HEK293 (cell line): ENCODE results near the gene CMTM8.

Source experiments
- CTCF ChIA-PET: fragments of 350-600 bp; formaldehyde crosslinking; extraction: SDS; loops from one replicate; lab custom pipeline; 2021; ENCODE audit warnings: antibody characterized with exemption; lab: Yijun Ruan, JAX
- POLR2A ChIA-PET: fragments of 300-600 bp; formaldehyde crosslinking; extraction: SDS; loops from one replicate; lab custom pipeline; 2020; ENCODE audit warnings: antibody characterized with exemption, inconsistent platforms; lab: Yijun Ruan, JAX
- H3K27ac ChIP-seq: fragments of 200-500 bp; sonication (Bioruptor generic); 2 replicates; pipeline ENCODE4 v1.5.1; 2014; ENCODE audit warnings: low read depth, low read length, control low read depth, inconsistent platforms; ENCODE audit errors: extremely low read depth
- H3K36me3 ChIP-seq, 2 experiments: fragments of 200-500 bp in 1 of 2; sonication (Bioruptor generic) in 1 of 2; 1 replicate in 1 of 2; 2 replicates in 1 of 2; pipeline ENCODE4 v1.5.1; 2014 to 2017; ENCODE audit warnings: inconsistent platforms in 2 of 2, low read length in 2 of 2; ENCODE audit not compliant: control insufficient read depth in 2 of 2, insufficient read depth in 1 of 2
- H3K4me1 ChIP-seq: fragments of 200-500 bp; sonication (Bioruptor generic); 2 replicates; pipeline ENCODE4 v1.5.1; 2014; ENCODE audit warnings: mild to moderate bottlenecking, low read length, inconsistent platforms; ENCODE audit not compliant: control insufficient read depth, insufficient read depth
- H3K4me3 ChIP-seq: 2 replicates; pipeline ENCODE4 v1.5.1; 2011; ENCODE audit warnings: low read depth, mild to moderate bottlenecking, control low read depth, low read length, moderate library complexity
- H3K9me3 ChIP-seq: fragments of 200-500 bp; sonication (Bioruptor generic); 2 replicates; pipeline ENCODE4 v1.5.1; 2014; ENCODE audit warnings: low read depth, low read length, inconsistent platforms; ENCODE audit not compliant: control insufficient read depth, insufficient read depth
- GLIS1 ChIP-seq: fragments of 450-650 bp; formaldehyde crosslinking; IDR thresholded peaks from 2 replicates; pipeline ENCODE4 v1.5.1; 2016; ENCODE audit warnings: missing biosample characterization, missing genetic modification characterization
- KLF16 ChIP-seq: fragments of 450-650 bp; formaldehyde crosslinking; IDR thresholded peaks from 2 replicates; pipeline ENCODE4 v1.5.1; 2017; ENCODE audit warnings: missing biosample characterization, missing genetic modification characterization
- MYNN ChIP-seq: fragments of 450-650 bp; formaldehyde crosslinking; IDR thresholded peaks from 2 replicates; pipeline ENCODE4 v1.5.1; 2016; ENCODE audit warnings: missing biosample characterization, missing genetic modification characterization, borderline replicate concordance
- OVOL3 ChIP-seq: fragments of 450-650 bp; formaldehyde crosslinking; IDR thresholded peaks from 2 replicates; pipeline ENCODE4 v1.5.1; 2016; ENCODE audit warnings: missing biosample characterization, missing genetic modification characterization
- PRDM6 ChIP-seq: fragments of 450-650 bp; formaldehyde crosslinking; IDR thresholded peaks from 2 replicates; pipeline ENCODE4 v1.5.1; 2017; ENCODE audit warnings: missing biosample characterization, missing genetic modification characterization
- ZEB2 ChIP-seq: fragments of 450-650 bp; formaldehyde crosslinking; IDR thresholded peaks from 2 replicates; pipeline ENCODE4 v1.5.1; 2016; ENCODE audit warnings: missing biosample characterization, missing genetic modification characterization
- ZNF114 ChIP-seq: fragments of 450-650 bp; formaldehyde crosslinking; IDR thresholded peaks from 2 replicates; pipeline ENCODE4 v1.5.0; 2017; ENCODE audit warnings: missing biosample characterization, missing genetic modification characterization
- ZNF211 ChIP-seq: fragments of 450-650 bp; formaldehyde crosslinking; IDR thresholded peaks from 2 replicates; pipeline ENCODE4 v1.5.1; 2016; ENCODE audit warnings: low read depth, missing biosample characterization, missing genetic modification characterization
- ZNF302 ChIP-seq: fragments of 450-650 bp; formaldehyde crosslinking; IDR thresholded peaks from 2 replicates; pipeline ENCODE4 v1.5.1; 2016; ENCODE audit warnings: missing biosample characterization, missing genetic modification characterization, low read depth
- ZNF513 ChIP-seq: fragments of 450-650 bp; IDR thresholded peaks from 2 replicates; pipeline ENCODE4 v1.5.1; 2018; ENCODE audit warnings: missing biosample characterization, missing genetic modification characterization
- ZNF521 ChIP-seq: fragments of 450-650 bp; formaldehyde crosslinking; IDR thresholded peaks from 2 replicates; pipeline ENCODE4 v1.5.1; 2017; ENCODE audit warnings: missing biosample characterization, mild to moderate bottlenecking, missing genetic modification characterization
- ZNF529 ChIP-seq: fragments of 450-650 bp; formaldehyde crosslinking; IDR thresholded peaks from 2 replicates; pipeline ENCODE4 v1.5.1; 2017; ENCODE audit warnings: missing genetic modification characterization, missing biosample characterization; ENCODE audit not compliant: insufficient replicate concordance
- ZNF555 ChIP-seq: fragments of 450-650 bp; formaldehyde crosslinking; conservative IDR thresholded peaks from 2 replicates; pipeline ENCODE4 v1.5.1; 2017; ENCODE audit warnings: missing biosample characterization, mild to moderate bottlenecking, missing genetic modification characterization, inconsistent platforms
- ZNF558 ChIP-seq: fragments of 450-650 bp; formaldehyde crosslinking; IDR thresholded peaks from 2 replicates; pipeline ENCODE4 v1.5.1; 2016; ENCODE audit warnings: missing biosample characterization, missing genetic modification characterization
- ZNF677 ChIP-seq: fragments of 450-650 bp; IDR thresholded peaks from 2 replicates; pipeline ENCODE4 v1.5.0; 2018; ENCODE audit warnings: missing biosample characterization, mild to moderate bottlenecking, missing genetic modification characterization, moderate library complexity
- ZNF776 ChIP-seq: fragments of 450-650 bp; formaldehyde crosslinking; IDR thresholded peaks from 2 replicates; pipeline ENCODE4 v1.5.0; 2017; ENCODE audit warnings: missing biosample characterization, missing genetic modification characterization, borderline replicate concordance
- ZXDB ChIP-seq: fragments of 450-650 bp; formaldehyde crosslinking; IDR thresholded peaks from 2 replicates; pipeline ENCODE4 v1.5.1; 2016; ENCODE audit warnings: missing biosample characterization, missing genetic modification characterization
- TF ChIP-seq, protein P1 (sequence below): fragments of 450-650 bp; formaldehyde crosslinking; IDR thresholded peaks from 2 replicates; pipeline ENCODE4 v1.5.1; 2017; ENCODE audit warnings: missing biosample characterization, missing genetic modification characterization
- TF ChIP-seq, protein P2 (sequence below): fragments of 450-650 bp; formaldehyde crosslinking; IDR thresholded peaks from 2 replicates; pipeline ENCODE4 v1.5.1; 2016; ENCODE audit warnings: missing biosample characterization, missing genetic modification characterization
- TF ChIP-seq, protein P3 (sequence below): fragments of 450-650 bp; formaldehyde crosslinking; IDR thresholded peaks from 2 replicates; pipeline ENCODE4 v1.5.1; 2016; ENCODE audit warnings: missing biosample characterization, missing genetic modification characterization, borderline replicate concordance

The CMTM8 gene

DNA sequence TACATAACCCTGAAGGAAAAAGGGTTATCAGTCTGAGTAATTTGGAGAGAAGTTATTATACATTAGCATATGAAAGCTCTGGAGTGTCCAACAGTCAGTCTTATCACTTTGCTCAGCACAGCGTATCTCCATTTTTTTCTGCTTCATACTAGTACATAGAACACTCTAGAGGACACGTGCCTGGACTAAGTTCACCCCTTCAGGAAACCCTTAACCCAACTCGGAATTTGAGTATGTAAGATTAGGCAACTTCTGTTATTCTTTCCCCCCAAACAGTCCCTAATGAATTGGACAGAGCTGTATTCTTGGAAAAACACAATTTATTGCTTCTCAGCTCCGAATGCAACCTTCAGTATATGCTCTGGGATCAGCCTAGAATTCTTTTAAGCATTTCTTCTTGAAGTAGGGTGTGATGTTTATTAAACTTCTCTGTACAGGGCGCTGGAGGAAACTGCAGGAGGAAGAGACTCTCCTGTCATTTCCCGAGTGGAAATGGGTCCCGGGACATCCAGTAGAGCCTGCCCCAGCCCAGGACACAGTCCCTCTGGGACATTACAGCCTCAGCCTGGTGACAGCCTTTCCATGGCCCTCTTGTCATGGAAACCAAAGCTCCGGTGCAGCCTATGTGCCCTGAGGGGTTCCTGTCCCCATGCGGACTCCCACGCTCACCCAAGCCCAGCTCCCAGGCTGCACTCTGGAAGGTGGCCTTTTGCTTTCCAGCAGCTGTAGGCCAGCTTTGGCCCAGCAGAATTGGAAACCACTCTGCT, 37.3 kb upstream of the CMTM8 start:
- POLR2A ChIA-PET, result no interaction called here
- no peak overlapping the region for H3K4me3 ChIP-seq
- H3K4me1 ChIP-seq, result no peaks in the 10 kb centered on the region
- CTCF ChIA-PET, result interaction anchor here (2.1 kb wide), 1 partner anchor 25 kb away, joined by 11 read pairs; no protein-coding TSS in a partner anchor
- TF ChIP-seq ZNF513 (no peak), GLIS1 (no peak), KLF16 (no peak), ZNF521 (tag by site-specific recombination) (no peak), ZNF211 (tag by site-specific recombination) (no peak), ZNF114 (no peak), ZNF302 (tag by site-specific recombination) (no peak), ZNF558 (no peak), ZNF555 (tag by site-specific recombination) (no peak)
- TF ChIP-seq, all 188 proteins: peak for 0
- Histone ChIP-seq H3K27ac (no peak overlapping the region), H3K9me3 (no peaks in the 10 kb centered on the region), H3K36me3 (no peaks in the 10 kb centered on the region)

DNA sequence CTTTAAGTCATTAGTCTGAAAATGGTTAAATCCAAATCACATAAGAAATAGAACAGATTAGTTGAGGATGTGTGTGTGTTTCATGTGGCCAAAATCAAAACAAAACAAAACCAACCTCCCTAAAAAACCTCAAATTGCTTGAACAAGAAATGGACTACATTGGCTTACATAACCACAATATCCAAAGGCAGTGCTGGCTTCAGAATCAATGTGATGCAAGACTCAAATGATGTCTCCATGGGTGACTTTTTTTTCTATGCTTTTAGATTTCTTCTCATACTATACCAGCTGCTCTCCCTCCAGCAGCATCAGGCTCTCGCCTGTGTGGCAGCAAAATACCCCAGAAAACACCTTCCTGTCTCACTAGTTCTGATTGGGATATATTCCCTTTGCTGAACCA, 36.0 kb upstream of the CMTM8 start:
- no peak overlapping the region for H3K27ac ChIP-seq
- H3K9me3 ChIP-seq, result no peaks in the 10 kb centered on the region
- no peaks in the 10 kb centered on the region for H3K4me1 ChIP-seq
- no peaks in the 10 kb centered on the region for H3K36me3 ChIP-seq
- ChIA-PET CTCF (interaction anchor here (0.6 to 2.1 kb wide), 2 partner anchors 26 to 271 kb away, joined by 3 to 11 read pairs; no protein-coding TSS in a partner anchor), POLR2A (no interaction called here)
- H3K4me3 ChIP-seq, result no peak overlapping the region
- no peak for TF ChIP-seq OVOL3 (tag by site-specific recombination)
- no peak for TF ChIP-seq PRDM6 (tag by site-specific recombination)
- no peak for TF ChIP-seq ZEB2 (tag by site-specific recombination)
- TF ChIP-seq, protein P1, sequence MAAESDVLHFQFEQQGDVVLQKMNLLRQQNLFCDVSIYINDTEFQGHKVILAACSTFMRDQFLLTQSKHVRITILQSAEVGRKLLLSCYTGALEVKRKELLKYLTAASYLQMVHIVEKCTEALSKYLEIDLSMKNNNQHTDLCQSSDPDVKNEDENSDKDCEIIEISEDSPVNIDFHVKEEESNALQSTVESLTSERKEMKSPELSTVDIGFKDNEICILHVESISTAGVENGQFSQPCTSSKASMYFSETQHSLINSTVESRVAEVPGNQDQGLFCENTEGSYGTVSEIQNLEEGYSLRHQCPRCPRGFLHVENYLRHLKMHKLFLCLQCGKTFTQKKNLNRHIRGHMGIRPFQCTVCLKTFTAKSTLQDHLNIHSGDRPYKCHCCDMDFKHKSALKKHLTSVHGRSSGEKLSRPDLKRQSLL (tag by site-specific recombination), result no peak
- TF ChIP-seq MYNN, result no peak

- no peaks in the 10 kb centered on the region for H3K36me3 ChIP-seq
- H3K4me1 ChIP-seq, result no peaks in the 10 kb centered on the region
- POLR2A ChIA-PET, result no interaction called here
- CTCF ChIA-PET, result interaction anchor here (0.9 kb wide), 1 partner anchor 28 kb away, joined by 3 read pairs; no protein-coding TSS in a partner anchor
- no peak overlapping the region for H3K27ac ChIP-seq
- no peak overlapping the region for H3K4me3 ChIP-seq
- no peaks in the 10 kb centered on the region for H3K9me3 ChIP-seq
- TF ChIP-seq ZNF529 (no peak), ZNF677 (tag by site-specific recombination) (no peak), ZNF776 (tag by site-specific recombination) (no peak), ZXDB (tag by site-specific recombination) (no peak)
- TF ChIP-seq, protein P2, sequence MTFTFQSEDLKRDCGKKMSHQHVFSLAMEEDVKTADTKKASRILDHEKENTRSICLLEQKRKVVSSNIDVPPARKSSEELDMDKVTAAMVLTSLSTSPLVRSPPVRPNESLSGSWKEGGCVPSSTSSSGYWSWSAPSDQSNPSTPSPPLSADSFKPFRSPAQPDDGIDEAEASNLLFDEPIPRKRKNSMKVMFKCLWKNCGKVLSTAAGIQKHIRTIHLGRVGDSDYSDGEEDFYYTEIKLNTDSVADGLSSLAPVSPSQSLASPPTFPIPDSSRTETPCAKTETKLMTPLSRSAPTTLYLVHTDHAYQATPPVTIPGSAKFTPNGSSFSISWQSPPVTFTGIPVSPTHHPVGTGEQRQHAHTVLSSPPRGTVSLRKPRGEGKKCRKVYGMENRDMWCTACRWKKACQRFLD (tag by site-specific recombination), result no peak
- TF ChIP-seq, protein P3, sequence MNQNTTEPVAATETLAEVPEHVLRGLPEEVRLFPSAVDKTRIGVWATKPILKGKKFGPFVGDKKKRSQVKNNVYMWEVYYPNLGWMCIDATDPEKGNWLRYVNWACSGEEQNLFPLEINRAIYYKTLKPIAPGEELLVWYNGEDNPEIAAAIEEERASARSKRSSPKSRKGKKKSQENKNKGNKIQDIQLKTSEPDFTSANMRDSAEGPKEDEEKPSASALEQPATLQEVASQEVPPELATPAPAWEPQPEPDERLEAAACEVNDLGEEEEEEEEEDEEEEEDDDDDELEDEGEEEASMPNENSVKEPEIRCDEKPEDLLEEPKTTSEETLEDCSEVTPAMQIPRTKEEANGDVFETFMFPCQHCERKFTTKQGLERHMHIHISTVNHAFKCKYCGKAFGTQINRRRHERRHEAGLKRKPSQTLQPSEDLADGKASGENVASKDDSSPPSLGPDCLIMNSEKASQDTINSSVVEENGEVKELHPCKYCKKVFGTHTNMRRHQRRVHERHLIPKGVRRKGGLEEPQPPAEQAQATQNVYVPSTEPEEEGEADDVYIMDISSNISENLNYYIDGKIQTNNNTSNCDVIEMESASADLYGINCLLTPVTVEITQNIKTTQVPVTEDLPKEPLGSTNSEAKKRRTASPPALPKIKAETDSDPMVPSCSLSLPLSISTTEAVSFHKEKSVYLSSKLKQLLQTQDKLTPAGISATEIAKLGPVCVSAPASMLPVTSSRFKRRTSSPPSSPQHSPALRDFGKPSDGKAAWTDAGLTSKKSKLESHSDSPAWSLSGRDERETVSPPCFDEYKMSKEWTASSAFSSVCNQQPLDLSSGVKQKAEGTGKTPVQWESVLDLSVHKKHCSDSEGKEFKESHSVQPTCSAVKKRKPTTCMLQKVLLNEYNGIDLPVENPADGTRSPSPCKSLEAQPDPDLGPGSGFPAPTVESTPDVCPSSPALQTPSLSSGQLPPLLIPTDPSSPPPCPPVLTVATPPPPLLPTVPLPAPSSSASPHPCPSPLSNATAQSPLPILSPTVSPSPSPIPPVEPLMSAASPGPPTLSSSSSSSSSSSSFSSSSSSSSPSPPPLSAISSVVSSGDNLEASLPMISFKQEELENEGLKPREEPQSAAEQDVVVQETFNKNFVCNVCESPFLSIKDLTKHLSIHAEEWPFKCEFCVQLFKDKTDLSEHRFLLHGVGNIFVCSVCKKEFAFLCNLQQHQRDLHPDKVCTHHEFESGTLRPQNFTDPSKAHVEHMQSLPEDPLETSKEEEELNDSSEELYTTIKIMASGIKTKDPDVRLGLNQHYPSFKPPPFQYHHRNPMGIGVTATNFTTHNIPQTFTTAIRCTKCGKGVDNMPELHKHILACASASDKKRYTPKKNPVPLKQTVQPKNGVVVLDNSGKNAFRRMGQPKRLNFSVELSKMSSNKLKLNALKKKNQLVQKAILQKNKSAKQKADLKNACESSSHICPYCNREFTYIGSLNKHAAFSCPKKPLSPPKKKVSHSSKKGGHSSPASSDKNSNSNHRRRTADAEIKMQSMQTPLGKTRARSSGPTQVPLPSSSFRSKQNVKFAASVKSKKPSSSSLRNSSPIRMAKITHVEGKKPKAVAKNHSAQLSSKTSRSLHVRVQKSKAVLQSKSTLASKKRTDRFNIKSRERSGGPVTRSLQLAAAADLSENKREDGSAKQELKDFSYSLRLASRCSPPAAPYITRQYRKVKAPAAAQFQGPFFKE (tag by site-specific recombination), result no peak
These were observed 34.6 kb upstream of the CMTM8 start for GRCh38 chr3:32203854-32204253.
